H1 (cell line): ENCODE measurements around the gene ZNF592. TPM values are rescaled to one million over a fixed set of nuclear protein-coding genes. Genes with fewer than 3 reads are reported as not detected.

Experiments used
- CTCF ChIA-PET: fragments of 300-600 bp; sonication (Branson Sonifier 250); formaldehyde crosslinking; loops from one replicate; lab custom pipeline; 2021; ENCODE audit not compliant: partially characterized antibody; lab: Charles Lee
- POLR2A ChIA-PET: fragments of 300-600 bp; sonication (Branson Sonifier 250); formaldehyde crosslinking; loops from one replicate; lab custom pipeline; 2021; ENCODE audit warnings: inconsistent platforms; ENCODE audit not compliant: partially characterized antibody; lab: Charles Lee
- DNase-seq, 2 experiments: peaks; one replicate each; pipeline versions ENCODE4 v3.0.0 to v3.0.0-alpha.2; 2010 to 2022; ENCODE audit warnings: low spot score in 2 of 2, low read depth in 1 of 2, mixed read lengths in 1 of 2
- FAIRE-seq: peaks from 2 replicates; lab custom pipeline; 2011; peaks lifted over from hg19 to GRCh38; lab: Jason Lieb, UNC
- H2AFZ ChIP-seq: 2 replicates; pipeline ENCODE4 v1.8.1; 2012; ENCODE audit warnings: low read length, inconsistent platforms
- H2AK5ac ChIP-seq: 2 replicates; pipeline ENCODE4 v1.6.1; 2013; ENCODE audit warnings: low read depth, low read length
- H2BK120ac ChIP-seq: replicated peaks from 2 replicates; pipeline ENCODE3; 2013; ENCODE audit warnings: low read depth, low read length, inconsistent platforms
- H2BK12ac ChIP-seq: 2 replicates; pipeline ENCODE4 v1.6.1; 2013; ENCODE audit warnings: low read depth, low read length
- H2BK15ac ChIP-seq: 2 replicates; pipeline ENCODE4 v1.6.1; 2013; ENCODE audit warnings: low read length
- H2BK20ac ChIP-seq: 2 replicates; pipeline ENCODE4 v1.6.1; 2013; ENCODE audit warnings: low read length
- H2BK5ac ChIP-seq: 2 replicates; pipeline ENCODE4 v1.6.1; 2013; ENCODE audit warnings: low read depth, low read length
- H3K14ac ChIP-seq: 2 replicates; pipeline ENCODE4 v1.6.1; 2013; ENCODE audit warnings: inconsistent platforms; ENCODE audit not compliant: insufficient read length
- H3K18ac ChIP-seq: 2 replicates; pipeline ENCODE4 v1.6.1; 2013; ENCODE audit warnings: low read length; ENCODE audit errors: extremely low read depth
- H3K23ac ChIP-seq: 2 replicates; pipeline ENCODE4 v1.6.1; 2013; ENCODE audit warnings: inconsistent platforms; ENCODE audit not compliant: insufficient read length
- H3K23me2 ChIP-seq: 2 replicates; pipeline ENCODE4 v1.6.1; 2013; ENCODE audit warnings: low read depth, low read length
- H3K27ac ChIP-seq: 2 replicates; pipeline ENCODE4 v1.6.1; 2011; ENCODE audit warnings: low read depth, low read length, inconsistent platforms
- H3K27me3 ChIP-seq, 4 experiments: replicated peaks in 1 of 4; 1 replicate in 1 of 4; 2 replicates in 3 of 4; pipeline versions ENCODE4 v1.6.1 to v1.8.1; 2011 to 2013; ENCODE audit warnings: low read length in 3 of 4, mild to moderate bottlenecking in 3 of 4, inconsistent platforms in 2 of 4, mixed read lengths in 2 of 4, moderate library complexity in 1 of 4; ENCODE audit not compliant: control insufficient read depth in 3 of 4, insufficient read depth in 3 of 4; ENCODE audit errors: extremely low read depth in 1 of 4
- H3K36me3 ChIP-seq, 4 experiments: 2 replicates each; pipeline versions ENCODE4 v1.6.1 to v1.8.1; 2011 to 2013; ENCODE audit warnings: mild to moderate bottlenecking in 4 of 4, low read length in 3 of 4, moderate library complexity in 2 of 4, control low read depth in 1 of 4, inconsistent platforms in 1 of 4; ENCODE audit not compliant: insufficient read depth in 4 of 4, control insufficient read depth in 2 of 4
- H3K4ac ChIP-seq: replicated peaks from 2 replicates; pipeline ENCODE3; 2013; ENCODE audit warnings: low read length, low read depth, mixed read lengths, inconsistent platforms; ENCODE audit not compliant: insufficient read length
- H3K4me1 ChIP-seq, 4 experiments: replicated peaks in 1 of 4; 1 replicate in 1 of 4; 2 replicates in 3 of 4; pipeline versions ENCODE4 v1.6.1 to v1.8.1; 2011 to 2013; ENCODE audit warnings: low read length in 3 of 4, inconsistent platforms in 2 of 4, mixed read lengths in 1 of 4; ENCODE audit not compliant: insufficient read depth in 4 of 4, control insufficient read depth in 3 of 4
- H3K4me2 ChIP-seq, 2 experiments: 2 replicates each; pipeline versions ENCODE4 v1.6.1 to v1.8.1; 2011 to 2013; ENCODE audit warnings: low read depth in 2 of 2, low read length in 2 of 2, control low read depth in 1 of 2, inconsistent platforms in 1 of 2, mild to moderate bottlenecking in 1 of 2; ENCODE audit not compliant: insufficient read depth in 1 of 2
- H3K4me3 ChIP-seq, 4 experiments: fragments of 200-600, 300-600 bp in 1 of 4; sonication (generic), shearing (Covaris generic), sonication (Bioruptor Twin) in 1 of 4; 2 replicates each; pipeline versions ENCODE4 v1.5.1 to v1.8.1; 2011 to 2016; ENCODE audit warnings: low read length in 4 of 4, low read depth in 3 of 4, control low read depth in 2 of 4, inconsistent platforms in 2 of 4, mild to moderate bottlenecking in 2 of 4, mixed read lengths in 1 of 4, moderate library complexity in 1 of 4; ENCODE audit not compliant: insufficient read depth in 2 of 4; ENCODE audit errors: extremely low read depth in 1 of 4
- H3K56ac ChIP-seq: replicated peaks from 2 replicates; pipeline ENCODE3; 2013; ENCODE audit warnings: low read depth, mild to moderate bottlenecking, mixed read lengths, low read length, inconsistent platforms; ENCODE audit not compliant: insufficient read length
- H3K79me1 ChIP-seq: 2 replicates; pipeline ENCODE4 v1.6.1; 2013; ENCODE audit warnings: low read depth, low read length, control low read depth
- H3K79me2 ChIP-seq, 2 experiments: 2 replicates each; pipeline versions ENCODE4 v1.6.1 to v1.8.1; 2012 to 2013; ENCODE audit warnings: low read length in 2 of 2, mild to moderate bottlenecking in 2 of 2, inconsistent platforms in 1 of 2; ENCODE audit not compliant: insufficient read depth in 2 of 2, control insufficient read depth in 1 of 2
- H3K9ac ChIP-seq, 4 experiments: replicated peaks in 1 of 4; 1 replicate in 1 of 4; 2 replicates in 3 of 4; pipeline versions ENCODE4 v1.6.1 to v1.8.1; 2011 to 2013; ENCODE audit warnings: low read depth in 3 of 4, low read length in 3 of 4, control low read depth in 2 of 4, mild to moderate bottlenecking in 2 of 4, moderate library complexity in 2 of 4, inconsistent platforms in 1 of 4; ENCODE audit errors: extremely low read depth in 1 of 4
- H3K9me3 ChIP-seq, 2 experiments: 2 replicates each; pipeline versions ENCODE4 v1.6.1 to v1.8.1; 2012 to 2013; ENCODE audit warnings: mild to moderate bottlenecking in 2 of 2, moderate library complexity in 2 of 2, control low read depth in 1 of 2, inconsistent platforms in 1 of 2, low read depth in 1 of 2, low read length in 1 of 2, mixed read lengths in 1 of 2; ENCODE audit not compliant: insufficient read depth in 2 of 2
- H4K20me1 ChIP-seq, 2 experiments: replicated peaks in 1 of 2; 2 replicates each; pipeline versions ENCODE3 to v1.8.1; 2011 to 2013; ENCODE audit warnings: inconsistent platforms in 2 of 2, low read length in 2 of 2, mild to moderate bottlenecking in 1 of 2; ENCODE audit not compliant: insufficient read depth in 2 of 2, control insufficient read depth in 1 of 2
- H4K5ac ChIP-seq: 2 replicates; pipeline ENCODE4 v1.6.1; 2013; ENCODE audit warnings: low read length, low read depth, mixed read lengths, inconsistent platforms; ENCODE audit not compliant: insufficient read length
- H4K8ac ChIP-seq: 2 replicates; pipeline ENCODE4 v1.8.0; 2013; ENCODE audit warnings: mild to moderate bottlenecking, moderate library complexity, low read length, inconsistent platforms; ENCODE audit not compliant: insufficient read depth; ENCODE audit errors: extremely low read depth
- H4K91ac ChIP-seq: replicated peaks from 2 replicates; pipeline ENCODE3; 2013; ENCODE audit warnings: low read length, mixed read lengths, inconsistent platforms; ENCODE audit not compliant: insufficient read length
- RNF2 ChIP-seq: fragments of 200-900, 300-1000 bp; sonication (generic); IDR thresholded peaks from 2 replicates; pipeline ENCODE4 v1.7.1; 2016; ENCODE audit warnings: borderline replicate concordance, low read depth, mild to moderate bottlenecking, antibody characterized with exemption, low read length; ENCODE audit not compliant: poor library complexity, severe bottlenecking; ENCODE audit errors: missing control alignments
- SIRT6 ChIP-seq: IDR thresholded peaks from one replicate; pipeline ENCODE4 v1.7.1; 2012; ENCODE audit warnings: low read length, inconsistent platforms
- WGBS, 2 experiments: shearing (Covaris generic) in 1 of 2; methylation state at CpG; one replicate each; pipeline versions ENCODE4 v1.1.6 to v1.1.7; 2013 to 2015; ENCODE audit warnings: low lambda C conversion rate in 2 of 2, mixed read lengths in 2 of 2, inconsistent platforms in 1 of 2, low coverage in 1 of 2, missing lambda C conversion rate in 1 of 2; ENCODE audit not compliant: insufficient replicate concordance in 2 of 2, insufficient coverage in 1 of 2, insufficient read length in 1 of 2; ENCODE audit errors: extremely low coverage in 1 of 2, missing lambda C conversion rate in 1 of 2; 5-methylcytosine and 5-hydroxymethylcytosine counted together
- polyA plus RNA-seq, 7 experiments: library from polyadenylated mRNA; depleted of rRNA in 3 of 7; stranded (reverse) in 5 of 7; unstranded in 2 of 7; fragments of >200 nt in 5 of 7; fragments of 200-250 nt in 2 of 7; gene quantifications; 1 replicate in 5 of 7; 2 replicates in 1 of 7; 4 replicates in 1 of 7; pipeline versions ENCODE4 v1.2.1 to v1.2.3, GENCODE V29; 2011 to 2013; ENCODE audit warnings: missing spikeins in 2 of 7, mixed read lengths in 2 of 7
- total RNA-seq: library from RNA; stranded (reverse); fragmentation: NEBNext Ultra II Directional; extraction: Animal tissue kit (Norgen Biotek cat#: 25700); gene quantifications from 2 replicates; pipeline ENCODE4 v1.2.1, GENCODE V29; 2021

The ZNF592 gene
- total and polyA plus RNA-seq, 2 of the 8 experiments (the other 6 are each of a cell fraction or from before 2014, with no cell fraction given), result 14.2 to 33.0 TPM

- Histone ChIP-seq H4K8ac (no peak overlapping the region), H3K36me3 (peaks cover under 1 to 13% (median 4%) of the 10 kb centered on the region in 4 experiments; a peak in 6 of 8 replicates), H3K18ac (no peak overlapping the region), H3K23me2 (no peaks in the 10 kb centered on the region), H3K4ac (no peak overlapping the region), H2AFZ (no peak overlapping the region), H3K9ac (no peak overlapping the region), H4K20me1 (peaks cover 2 to 4% of the 10 kb centered on the region in 2 experiments), H2BK12ac (no peak overlapping the region), H2AK5ac (no peak overlapping the region), H2BK20ac (no peak overlapping the region), H3K4me1 (0 out of 7 replicates have a peak, but pooled peaks cover 0 to 2% (median 0%) of the 10 kb centered on the region in 4 experiments), H3K79me2 (peaks cover 0 to 30% of the 10 kb centered on the region in 2 experiments; a peak in 2 of 4 replicates), H3K4me3 (no peak overlapping the region), H4K91ac (no peak overlapping the region), H3K56ac (no peak overlapping the region), H3K4me2 (no peak overlapping the region), H3K27ac (no peak overlapping the region), H3K23ac (no peak overlapping the region)
- no peak for DNase-seq
- CTCF ChIA-PET, result interaction anchor here (0.7 to 2.2 kb wide), 8 partner anchors 10 to 40 kb away, joined by 3 to 10 read pairs (median 3); no protein-coding TSS in a partner anchor
- TF ChIP-seq SIRT6, result no peak
- no peak for TF ChIP-seq RNF2
- TF ChIP-seq, all 59 proteins: peak for 0
- H2BK5ac ChIP-seq, result no peak overlapping the region
- POLR2A ChIA-PET, result interaction anchor here (1.0 kb wide), 1 partner anchor 105 kb away, joined by 4 read pairs; no protein-coding TSS in a partner anchor
- H3K14ac ChIP-seq, result no peak overlapping the region
- peaks cover 4% of the 10 kb centered on the region for H3K79me1 ChIP-seq
- no peak overlapping the region for H4K5ac ChIP-seq
- no peak overlapping the region for H2BK120ac ChIP-seq
- no peaks in the 10 kb centered on the region for H3K9me3 ChIP-seq
- no peak overlapping the region for H2BK15ac ChIP-seq
- 87% methylated on average over 4 of the region's 5 CpGs; no CpG with 5 or more reads in 1 of the 2 experiments for WGBS, 2 experiments
- no peaks in the 10 kb centered on the region for H3K27me3 ChIP-seq
- FAIRE-seq, result no peak
These were observed 41.4 kb downstream of the ZNF592 start for GRCh38 chr15:84789762-84790161.
